Stimulated activated CD4-positive, alpha-beta T cell treated with anti-CD3 and anti-CD28 coated beads, Interleukin-1b, Interleukin-23, amount 100 ng/mL, for 48 hours (primary cell): ENCODE data around the gene HSPB6.
"Not testable (repeated sequence)": the region's sequence is repeated elsewhere in the genome, so short reads cannot be mapped to it uniquely, and the experiment has no call there.

ENCODE experiments used
- DNase-seq: peaks from one replicate; pipeline ENCODE4 v3.0.0-alpha.2; 2020

The HSPB6 gene

DNA sequence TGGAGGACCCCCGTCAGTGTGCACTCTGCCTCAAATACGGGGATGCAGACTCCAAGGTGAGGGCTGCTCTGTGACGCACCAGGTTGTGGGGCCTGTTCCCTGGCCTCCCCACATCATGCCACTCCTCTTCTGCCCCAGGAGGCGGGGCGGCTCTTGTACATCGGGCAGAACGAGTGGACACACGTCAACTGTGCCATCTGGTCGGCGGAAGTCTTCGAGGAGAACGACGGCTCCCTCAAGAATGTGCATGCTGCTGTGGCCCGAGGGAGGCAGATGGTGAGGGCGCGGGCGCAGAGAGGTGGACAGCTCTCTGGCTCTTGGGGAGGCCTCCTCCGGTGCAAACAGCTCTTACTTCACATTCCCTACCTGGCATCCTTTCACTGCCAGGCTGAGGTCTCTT is 27.8 kb downstream of the HSPB6 start:
- DNase-seq = no peak

DNA sequence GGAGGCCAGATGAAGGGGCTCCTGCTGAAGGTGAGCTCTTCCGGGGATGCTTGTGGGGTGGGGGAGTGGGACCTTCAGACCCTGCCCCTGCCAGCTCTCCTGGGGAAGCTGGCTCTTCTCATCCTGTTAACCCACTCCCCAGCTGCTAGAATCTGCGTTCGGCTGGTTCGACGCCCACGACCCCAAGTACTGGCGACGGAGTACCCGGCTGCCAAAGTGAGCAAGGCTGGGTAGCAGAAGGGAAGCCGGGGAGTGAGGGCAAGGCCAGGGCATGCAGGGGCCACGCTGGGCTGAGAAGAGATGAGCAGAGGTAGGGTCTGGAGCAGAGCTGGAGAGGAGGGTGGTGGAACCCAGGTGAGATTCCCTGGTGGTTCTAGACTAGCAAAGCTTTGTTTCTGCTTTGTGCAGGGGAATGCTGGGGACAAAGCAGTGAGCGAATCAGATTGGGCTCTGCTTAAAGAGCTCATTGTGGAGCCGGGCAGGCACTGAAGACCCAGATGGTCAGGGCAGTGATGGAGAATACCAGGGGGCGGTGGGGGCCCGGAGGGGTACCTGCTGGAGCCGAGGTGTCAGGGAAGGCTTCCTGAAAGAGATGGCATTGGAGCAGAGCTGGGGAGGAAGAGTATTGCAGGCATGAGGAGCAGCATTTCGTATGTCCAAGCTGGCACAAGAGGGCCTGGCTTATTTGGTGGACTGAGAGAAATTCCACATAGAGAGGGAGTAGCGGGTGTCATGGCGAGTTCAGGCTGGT is 28.7 kb downstream of the HSPB6 start:
- no peak for DNase-seq

DNA sequence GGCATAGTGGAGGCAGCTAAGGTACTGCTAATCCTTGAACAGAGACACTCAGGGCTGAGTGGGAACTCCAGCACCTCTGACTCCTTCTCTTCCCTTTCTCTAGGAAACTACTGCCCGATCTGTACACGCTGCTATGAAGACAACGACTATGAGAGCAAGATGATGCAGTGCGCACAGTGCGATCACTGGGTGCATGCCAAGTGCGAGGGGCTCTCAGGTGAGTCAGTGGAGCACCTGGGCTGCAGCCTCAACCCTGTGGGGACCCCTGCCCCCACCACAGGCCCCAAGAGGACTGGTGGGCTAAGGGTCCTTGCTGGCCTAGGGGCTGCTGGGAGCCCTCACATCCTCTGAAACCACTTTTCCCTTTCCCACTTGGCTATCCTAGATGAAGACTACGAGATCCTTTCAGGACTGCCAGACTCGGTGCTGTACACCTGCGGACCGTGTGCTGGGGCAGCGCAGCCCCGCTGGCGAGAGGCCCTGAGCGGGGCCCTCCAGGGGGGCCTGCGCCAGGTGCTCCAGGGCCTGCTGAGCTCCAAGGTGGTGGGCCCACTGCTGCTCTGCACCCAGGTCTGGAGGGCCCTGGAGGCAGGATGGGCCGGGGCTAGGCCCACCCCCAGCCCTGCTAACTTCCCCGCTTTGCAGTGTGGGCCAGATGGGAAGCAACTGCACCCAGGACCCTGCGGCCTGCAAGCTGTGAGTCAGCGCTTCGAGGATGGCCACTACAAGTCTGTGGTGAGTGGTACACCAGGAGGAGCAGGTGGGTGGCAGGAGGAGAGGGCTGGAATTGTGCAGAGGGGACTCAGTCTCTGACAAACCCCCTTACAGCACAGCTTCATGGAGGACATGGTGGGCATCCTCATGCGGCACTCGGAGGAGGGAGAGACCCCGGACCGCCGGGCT is 29.5 kb downstream of the HSPB6 start:
- no peak for DNase-seq

DNA sequence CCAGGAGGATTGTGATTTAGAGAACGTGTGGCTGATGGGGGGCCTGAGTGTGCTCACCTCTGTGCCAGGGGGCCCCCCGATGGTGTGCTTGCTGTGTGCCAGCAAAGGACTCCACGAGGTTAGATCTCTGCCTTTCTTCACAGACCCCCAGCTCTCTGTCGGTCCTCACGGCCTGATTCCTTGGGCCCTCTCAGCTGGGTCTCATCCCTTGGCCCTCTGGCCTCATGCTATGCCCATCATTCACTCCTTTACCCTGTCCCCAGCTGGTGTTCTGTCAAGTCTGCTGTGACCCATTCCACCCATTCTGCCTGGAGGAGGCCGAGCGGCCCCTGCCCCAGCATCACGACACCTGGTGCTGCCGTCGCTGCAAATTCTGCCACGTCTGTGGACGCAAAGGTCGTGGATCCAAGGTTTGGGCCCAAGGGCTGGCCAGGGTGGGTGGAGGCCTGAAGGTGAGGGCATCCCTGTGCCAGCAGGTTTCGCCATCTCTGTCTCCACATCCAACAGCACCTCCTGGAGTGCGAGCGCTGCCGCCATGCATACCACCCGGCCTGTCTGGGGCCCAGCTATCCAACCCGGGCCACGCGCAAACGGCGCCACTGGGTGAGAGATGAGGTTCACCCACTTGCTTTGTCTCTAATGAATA is 31.5 kb downstream of the HSPB6 start:
- no peak for DNase-seq

DNA sequence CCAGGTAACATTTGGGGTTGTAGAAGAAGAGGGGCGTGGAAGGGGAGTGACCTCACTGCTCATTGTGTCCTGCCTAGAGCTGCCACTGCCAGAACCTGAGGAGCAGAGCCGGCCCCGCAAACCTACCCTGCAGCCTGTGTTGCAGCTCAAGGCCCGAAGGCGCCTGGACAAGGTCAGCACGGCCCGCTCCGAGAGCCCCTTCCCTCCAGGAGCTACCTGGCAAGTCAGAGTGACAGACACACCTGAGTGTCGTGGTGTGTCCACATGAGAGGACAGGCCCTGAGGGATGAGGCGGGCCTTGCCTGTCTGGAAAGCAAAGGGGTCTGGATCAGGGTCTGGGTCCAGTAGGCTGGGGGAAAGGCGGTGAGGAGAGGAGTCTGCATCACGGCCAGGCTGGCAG is 32.3 kb downstream of the HSPB6 start:
- no peak for DNase-seq

DNA sequence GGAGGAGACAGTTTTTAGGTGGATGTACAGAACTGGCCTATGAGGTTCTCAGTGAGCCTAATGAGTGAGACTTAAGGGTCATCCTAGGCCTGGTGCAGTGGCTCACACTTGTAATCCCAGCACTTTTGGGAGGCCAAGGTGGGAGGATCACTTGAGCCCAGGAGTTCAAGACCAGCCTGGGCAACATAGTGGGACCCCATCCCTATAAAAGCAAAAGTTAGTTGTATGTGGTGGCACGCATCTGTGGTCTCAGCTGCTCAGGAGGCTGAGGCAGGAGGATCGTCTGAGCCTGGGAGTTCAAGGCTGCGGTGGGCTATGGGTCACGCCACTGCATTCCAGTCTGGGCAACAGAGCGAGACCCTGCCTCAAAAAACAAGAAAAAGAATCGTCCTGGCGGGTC is 32.7 kb downstream of the HSPB6 start:
- not testable (repeated sequence) for DNase-seq

DNA sequence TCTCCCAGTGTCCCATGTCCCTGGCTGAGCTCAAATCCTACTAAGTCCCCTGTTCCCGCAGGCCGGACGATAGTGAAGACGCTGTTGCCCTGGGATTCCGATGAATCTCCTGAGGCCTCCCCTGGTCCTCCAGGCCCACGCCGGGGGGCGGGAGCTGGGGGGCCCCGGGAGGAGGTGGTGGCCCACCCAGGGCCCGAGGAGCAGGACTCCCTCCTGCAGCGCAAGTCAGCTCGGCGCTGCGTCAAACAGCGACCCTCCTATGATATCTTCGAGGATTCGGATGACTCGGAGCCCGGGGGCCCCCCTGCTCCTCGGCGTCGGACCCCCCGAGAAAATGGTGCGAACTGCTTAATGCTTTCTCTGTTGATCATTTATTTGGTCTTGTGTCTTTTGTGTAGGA is 33.2 kb downstream of the HSPB6 start:
- no peak for DNase-seq

DNA sequence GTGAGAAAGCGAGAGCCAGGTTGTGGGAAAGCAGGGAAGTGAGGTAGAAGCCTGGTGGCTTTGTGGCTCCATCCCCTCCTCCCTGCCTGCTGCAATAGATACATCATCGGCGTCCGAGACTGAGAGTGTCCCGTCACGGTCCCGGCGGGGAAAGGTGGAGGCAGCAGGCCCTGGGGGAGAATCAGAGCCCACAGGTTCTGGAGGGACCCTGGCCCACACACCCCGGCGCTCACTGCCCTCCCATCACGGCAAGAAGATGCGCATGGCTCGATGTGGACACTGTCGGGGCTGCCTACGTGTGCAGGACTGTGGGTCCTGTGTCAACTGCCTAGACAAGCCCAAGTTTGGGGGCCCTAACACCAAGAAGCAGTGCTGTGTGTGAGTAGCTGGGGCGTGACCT is 33.9 kb downstream of the HSPB6 start:
- DNase-seq = no peak

DNA sequence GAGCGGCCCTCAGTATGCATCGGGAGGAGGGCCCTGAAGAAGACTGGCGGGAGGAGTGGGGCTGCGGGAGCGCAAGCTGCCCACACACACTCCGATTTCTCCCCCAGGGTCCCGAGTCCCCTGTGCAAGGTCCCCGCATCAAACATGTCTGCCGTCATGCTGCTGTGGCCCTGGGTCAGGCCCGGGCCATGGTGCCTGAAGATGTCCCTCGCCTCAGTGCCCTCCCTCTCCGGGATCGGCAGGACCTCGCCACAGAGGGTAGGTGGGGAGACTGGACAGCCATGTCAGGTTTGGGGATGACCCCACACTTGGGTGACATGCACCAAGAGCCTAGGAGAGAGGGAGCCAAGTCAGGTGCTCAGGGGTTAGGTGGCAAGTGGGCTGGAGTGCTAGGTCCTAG is 34.4 kb downstream of the HSPB6 start:
- DNase-seq = no peak

DNA sequence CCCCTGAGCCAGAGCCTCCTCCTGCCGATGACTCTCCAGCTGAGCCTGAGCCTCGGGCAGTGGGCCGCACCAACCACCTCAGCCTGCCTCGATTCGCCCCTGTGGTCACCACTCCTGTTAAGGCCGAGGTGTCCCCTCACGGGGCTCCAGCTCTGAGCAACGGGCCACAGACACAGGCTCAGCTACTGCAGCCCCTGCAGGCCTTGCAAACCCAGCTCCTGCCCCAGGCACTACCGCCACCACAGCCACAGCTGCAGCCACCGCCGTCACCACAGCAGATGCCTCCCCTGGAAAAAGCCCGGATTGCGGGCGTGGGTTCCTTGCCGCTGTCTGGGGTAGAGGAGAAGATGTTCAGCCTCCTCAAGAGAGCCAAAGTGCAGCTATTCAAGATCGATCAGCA is 35.5 kb downstream of the HSPB6 start:
- no peak for DNase-seq

DNA sequence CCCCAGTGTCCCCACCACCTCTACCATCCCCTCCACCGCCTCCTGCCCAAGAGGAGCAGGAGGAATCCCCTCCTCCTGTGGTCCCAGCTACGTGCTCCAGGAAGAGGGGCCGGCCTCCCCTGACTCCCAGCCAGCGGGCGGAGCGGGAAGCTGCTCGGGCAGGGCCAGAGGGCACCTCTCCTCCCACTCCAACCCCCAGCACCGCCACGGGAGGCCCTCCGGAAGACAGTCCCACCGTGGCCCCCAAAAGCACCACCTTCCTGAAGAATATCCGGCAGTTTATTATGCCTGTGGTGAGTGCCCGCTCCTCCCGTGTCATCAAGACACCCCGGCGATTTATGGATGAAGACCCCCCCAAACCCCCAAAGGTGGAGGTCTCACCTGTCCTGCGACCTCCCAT is 36.2 kb downstream of the HSPB6 start:
- DNase-seq = no peak

DNA sequence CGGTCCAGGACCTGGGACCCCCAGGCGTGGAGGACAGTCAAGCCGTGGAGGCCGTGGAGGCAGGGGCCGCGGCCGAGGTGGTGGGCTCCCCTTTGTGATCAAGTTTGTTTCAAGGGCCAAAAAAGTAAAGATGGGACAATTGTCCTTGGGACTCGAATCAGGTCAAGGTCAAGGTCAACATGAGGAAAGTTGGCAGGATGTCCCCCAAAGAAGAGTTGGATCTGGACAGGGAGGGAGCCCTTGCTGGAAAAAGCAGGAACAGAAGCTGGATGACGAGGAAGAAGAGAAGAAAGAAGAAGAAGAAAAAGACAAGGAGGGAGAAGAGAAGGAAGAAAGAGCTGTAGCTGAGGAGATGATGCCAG is 36.7 kb downstream of the HSPB6 start:
- DNase-seq = no peak

DNA sequence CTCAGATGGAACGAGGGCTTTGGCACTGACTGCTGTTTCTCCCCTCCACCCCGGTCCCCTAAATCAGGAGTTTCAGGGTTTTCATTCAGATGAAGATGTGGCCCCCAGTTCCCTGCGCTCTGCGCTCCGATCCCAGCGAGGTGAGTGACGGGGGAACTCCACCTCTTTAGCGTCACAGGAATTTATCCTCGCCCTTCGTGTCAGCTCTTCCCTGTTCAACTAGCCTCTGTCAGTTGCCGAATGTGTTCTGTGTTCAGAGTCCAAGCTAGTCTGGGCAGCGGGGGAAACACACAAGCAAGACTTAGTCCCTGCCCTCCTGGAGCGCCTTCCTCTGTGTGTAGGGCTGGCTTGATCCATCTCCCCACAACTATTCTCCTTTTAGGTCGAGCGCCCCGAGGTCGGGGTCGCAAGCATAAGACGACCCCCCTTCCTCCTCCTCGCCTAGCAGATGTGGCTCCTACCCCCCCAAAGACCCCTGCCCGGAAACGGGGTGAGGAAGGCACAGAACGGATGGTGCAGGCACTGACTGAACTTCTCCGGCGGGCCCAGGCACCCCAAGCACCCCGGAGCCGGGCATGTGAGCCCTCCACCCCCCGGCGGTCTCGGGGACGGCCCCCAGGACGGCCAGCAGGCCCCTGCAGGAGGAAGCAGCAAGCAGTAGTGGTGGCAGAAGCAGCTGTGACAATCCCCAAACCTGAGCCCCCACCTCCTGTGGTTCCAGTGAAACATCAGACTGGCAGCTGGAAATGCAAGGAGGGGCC is 37.2 kb downstream of the HSPB6 start:
- DNase-seq = no peak

DNA sequence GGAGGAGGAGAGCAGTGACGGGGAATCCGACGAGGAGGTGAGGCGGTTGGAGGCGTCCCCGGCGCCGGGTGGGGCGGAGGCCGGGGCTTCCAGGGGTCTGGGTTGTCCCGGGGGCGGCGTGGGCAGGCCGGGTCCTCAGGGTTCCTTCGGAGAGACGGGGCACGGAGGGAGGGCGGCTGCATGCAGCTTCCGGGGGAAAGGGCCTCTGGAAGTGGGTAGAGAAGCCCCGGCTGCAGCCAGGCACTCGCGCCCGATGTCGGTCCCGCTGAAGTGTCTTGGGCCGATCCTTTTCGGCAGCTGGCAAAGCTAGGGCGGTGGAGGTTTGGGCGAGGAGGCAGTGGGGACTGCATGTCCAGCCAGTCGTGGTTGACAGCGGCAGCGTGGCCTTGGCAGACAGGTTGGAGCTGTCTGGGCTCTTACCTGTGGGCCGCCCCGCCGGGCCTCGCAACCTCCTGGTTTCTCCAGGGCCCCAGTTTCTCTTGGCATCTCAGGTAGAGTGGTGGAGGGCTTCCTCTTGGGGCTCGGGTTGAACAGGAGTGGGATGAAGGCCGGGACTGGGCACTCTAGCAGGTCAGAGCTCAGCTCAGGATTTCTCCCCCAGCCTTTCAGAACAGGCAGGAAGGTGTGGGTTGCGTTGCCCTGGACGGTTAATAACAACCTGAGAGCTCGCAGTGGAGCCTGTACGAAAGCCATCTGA is 38.3 kb downstream of the HSPB6 start:
- peak; percentile 72 for DNase-seq

DNA sequence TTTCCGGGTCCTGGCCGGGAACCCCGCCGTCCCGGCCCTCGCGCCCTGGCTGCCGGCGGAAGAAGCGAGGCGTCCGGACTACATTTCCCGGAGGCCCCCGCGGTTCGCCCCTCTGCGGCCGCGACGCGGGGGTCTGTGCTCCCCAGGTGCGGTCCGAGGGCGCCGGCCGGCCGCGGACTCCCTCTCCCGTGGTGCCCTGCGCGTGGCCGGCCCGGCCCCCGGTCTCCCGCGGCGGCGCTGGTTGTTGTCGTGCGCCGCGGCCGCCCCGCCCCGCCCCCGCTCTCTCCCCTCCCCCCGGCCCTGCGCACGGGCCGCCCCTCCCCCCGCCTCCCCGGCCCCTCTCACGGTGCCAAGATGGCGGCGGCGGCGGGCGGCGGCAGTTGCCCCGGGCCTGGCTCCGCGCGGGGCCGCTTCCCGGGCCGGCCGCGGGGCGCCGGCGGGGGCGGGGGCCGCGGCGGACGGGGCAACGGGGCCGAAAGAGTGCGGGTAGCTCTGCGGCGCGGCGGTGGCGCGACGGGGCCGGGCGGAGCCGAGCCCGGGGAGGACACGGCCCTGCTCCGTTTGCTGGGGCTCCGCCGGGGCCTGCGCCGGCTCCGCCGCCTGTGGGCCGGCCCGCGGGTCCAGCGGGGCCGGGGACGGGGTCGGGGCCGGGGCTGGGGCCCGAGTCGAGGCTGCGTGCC is 39.0 kb downstream of the HSPB6 start, which contains the start of gene KMT2B:
Gene KMT2B, plus strand, starts transcription at position 339 of the 680 bp plus-strand sequence. Its CDS starts 16 bp downstream, at position 355.
- no peak for DNase-seq

DNA sequence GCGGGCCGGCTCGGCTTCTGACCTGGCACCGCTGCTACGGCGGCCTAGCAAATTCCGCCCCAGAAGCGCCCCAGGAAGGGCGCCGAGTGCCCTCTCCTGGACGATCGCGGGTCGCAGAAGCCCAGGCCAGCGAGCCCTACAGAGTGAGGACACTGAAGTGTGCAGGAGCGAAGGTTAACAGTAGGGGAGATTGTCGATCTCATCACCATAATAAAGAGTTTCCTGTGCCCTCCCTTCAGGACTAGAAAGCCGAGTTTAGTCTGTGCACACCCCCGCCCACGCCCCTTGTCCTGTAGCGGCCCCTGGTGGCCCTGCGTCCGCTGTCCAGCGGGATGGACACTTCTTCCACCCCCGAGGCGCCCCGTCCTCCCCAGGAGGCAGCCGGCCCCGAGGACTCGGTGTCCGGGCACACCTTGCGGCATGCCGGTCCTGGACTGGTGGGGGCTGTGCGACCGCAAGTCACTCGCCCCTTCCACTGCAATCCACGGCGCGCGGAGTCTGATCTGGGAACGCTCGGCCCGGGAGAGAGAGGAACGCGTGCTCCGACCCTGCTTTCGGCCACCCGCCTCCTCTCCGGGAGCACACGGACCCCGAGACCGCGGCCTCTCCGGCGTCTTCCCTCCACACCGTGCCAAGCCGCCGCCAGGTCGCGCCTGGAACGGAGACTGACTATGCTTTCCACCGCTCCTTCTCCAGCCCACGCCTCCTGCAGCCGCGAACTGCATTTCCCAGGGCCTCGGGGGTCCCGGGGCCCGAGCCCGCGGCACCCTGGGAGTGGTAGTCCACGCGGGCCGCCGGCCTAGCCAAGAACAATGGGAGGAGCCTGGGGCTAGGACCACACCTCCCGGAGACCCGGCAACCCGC is 39.8 kb downstream of the HSPB6 start:
- DNase-seq = peak; percentile 97

DNA sequence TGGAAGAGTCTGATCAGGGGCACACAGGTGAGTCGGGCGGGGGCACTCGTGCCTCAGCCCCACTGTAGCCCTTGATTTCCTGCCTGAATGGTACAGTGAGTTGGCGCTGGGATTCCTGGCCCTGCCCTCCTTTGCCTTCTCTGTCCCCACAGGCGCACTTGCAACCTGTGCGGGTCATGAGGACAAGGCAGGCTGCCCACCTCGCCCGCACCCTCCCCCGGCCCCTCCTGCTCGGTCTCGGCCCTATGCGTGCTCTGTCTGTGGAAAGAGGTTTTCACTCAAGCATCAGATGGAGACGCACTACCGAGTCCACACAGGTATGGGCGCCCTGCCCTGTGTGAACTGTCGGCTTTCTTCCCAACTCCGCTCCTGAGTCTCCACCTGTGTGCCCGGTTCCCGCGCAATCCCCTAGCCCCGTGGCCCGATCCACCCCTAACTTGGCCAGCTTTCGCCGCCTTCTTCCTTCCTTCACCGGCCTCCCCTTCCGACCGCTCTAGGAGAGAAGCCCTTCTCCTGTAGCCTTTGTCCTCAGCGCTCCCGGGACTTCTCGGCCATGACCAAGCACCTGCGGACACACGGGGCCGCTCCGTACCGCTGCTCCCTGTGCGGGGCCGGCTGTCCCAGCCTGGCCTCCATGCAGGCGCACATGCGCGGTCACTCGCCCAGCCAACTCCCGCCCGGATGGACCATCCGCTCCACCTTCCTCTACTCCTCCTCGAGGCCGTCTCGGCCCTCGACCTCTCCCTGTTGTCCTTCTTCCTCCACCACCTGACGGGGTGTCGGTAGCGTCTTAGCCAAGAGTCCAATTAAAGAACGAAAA is 40.6 kb downstream of the HSPB6 start:
- no peak for DNase-seq

DNA sequence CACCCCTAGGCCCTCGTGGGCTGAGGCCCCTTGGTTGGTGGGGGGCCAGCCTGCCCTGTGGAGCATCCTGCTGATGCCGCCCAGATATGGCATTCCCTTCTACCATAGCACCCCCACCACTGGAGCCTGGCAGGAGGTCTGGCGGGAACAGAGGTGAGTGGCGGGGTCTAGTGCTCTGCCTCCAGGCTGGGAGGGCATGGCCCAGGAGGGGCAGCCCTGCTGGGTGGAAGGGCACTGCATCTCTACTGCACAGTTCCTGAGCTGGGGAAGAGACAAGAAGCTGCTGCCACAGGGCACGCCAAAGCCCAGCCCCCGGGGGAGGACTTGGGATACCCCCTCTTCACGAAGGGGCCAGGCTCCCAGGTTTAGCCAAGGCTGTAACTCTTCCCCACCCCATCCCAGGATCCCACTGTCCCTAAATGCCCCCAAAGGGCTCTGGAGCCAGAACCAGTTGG is 41.4 kb downstream of the HSPB6 start:
- DNase-seq = no peak

DNA sequence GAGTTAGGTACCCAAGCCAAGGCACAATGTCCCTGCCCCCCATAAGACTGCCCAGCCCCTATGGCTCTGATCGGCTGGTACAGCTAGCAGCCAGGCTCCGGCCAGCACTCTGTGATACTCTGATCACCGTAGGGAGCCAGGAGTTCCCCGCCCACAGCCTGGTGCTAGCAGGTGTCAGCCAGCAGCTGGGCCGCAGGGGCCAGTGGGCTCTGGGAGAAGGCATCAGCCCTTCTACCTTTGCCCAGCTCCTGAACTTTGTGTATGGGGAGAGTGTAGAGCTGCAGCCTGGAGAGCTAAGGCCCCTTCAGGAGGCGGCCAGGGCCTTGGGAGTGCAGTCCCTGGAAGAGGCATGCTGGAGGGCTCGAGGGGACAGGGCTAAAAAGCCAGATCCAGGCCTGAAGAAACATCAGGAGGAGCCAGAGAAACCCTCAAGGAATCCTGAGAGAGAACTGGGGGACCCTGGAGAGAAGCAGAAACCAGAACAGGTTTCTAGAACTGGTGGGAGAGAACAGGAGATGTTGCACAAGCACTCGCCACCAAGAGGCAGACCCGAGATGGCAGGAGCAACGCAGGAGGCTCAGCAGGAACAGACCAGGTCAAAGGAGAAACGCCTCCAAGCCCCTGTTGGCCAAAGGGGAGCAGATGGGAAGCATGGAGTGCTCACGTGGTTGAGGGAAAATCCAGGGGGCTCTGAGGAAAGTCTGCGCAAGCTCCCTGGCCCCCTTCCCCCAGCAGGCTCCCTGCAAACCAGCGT is 42.1 kb downstream of the HSPB6 start:
- peak; percentile 58 for DNase-seq
